Activated CD8-positive, alpha-beta memory T cell treated with anti-CD3 and anti-CD28 coated beads for 48 hours (primary cell): ENCODE measurements around the gene CYB561.

Experiments used
- DNase-seq, 3 experiments: peaks; one replicate each; pipeline ENCODE4 v3.0.0-alpha.2; 2020; ENCODE audit warnings: low read depth in 2 of 3, low spot score in 2 of 3

CYB561 gene

GRCh38 chr17:63452046-63452961 is 6.2 kb upstream of the CYB561 start:
- no peak for DNase-seq

- no peak for DNase-seq
Observed at GRCh38 chr17:63451150-63451549, 5.0 kb upstream of the CYB561 start.

- no peak for DNase-seq
Observed at GRCh38 chr17:63450551-63450950, 4.4 kb upstream of the CYB561 start.

- no peak for DNase-seq
Observed at GRCh38 chr17:63448655-63449054, 2.5 kb upstream of the CYB561 start.

- DNase-seq, result no peak
Observed at GRCh38 chr17:63447471-63448009, 1.4 kb upstream of the CYB561 start.

- peak in 2 of 3 experiments; percentile 25 to 37 for DNase-seq
Observed at GRCh38 chr17:63446753-63447470, 806 bp upstream of the CYB561 start.

- peak in 2 of 3 experiments; percentile 18 to 29 for DNase-seq
Observed at GRCh38 chr17:63445571-63445953, 544 bp downstream of the CYB561 start.

GRCh38 chr17:63445065-63445464 is 1.0 kb downstream of the CYB561 start:
- no peak for DNase-seq

- no peak for DNase-seq
Observed at GRCh38 chr17:63444457-63444856, 1.6 kb downstream of the CYB561 start.

GRCh38 chr17:63443053-63443452 is 3.1 kb downstream of the CYB561 start:
- no peak for DNase-seq

GRCh38 chr17:63442549-63443035 is 3.5 kb downstream of the CYB561 start:
- no peak for DNase-seq

- DNase-seq, result no peak
Observed at GRCh38 chr17:63442074-63442473, 4.0 kb downstream of the CYB561 start.

GRCh38 chr17:63441654-63442053 is 4.5 kb downstream of the CYB561 start:
- DNase-seq, result no peak

GRCh38 chr17:63440770-63441335 is 5.3 kb downstream of the CYB561 start:
- DNase-seq, result no peak

GRCh38 chr17:63440127-63440769 is 5.9 kb downstream of the CYB561 start:
- no peak for DNase-seq

- no peak for DNase-seq
Observed at GRCh38 chr17:63439687-63440086, 6.4 kb downstream of the CYB561 start.

- no peak for DNase-seq
Observed at GRCh38 chr17:63438092-63439051, 7.7 kb downstream of the CYB561 start.

GRCh38 chr17:63437287-63438091 is 8.6 kb downstream of the CYB561 start:
- no peak for DNase-seq

- DNase-seq, result no peak
Observed at GRCh38 chr17:63436523-63437110, 9.5 kb downstream of the CYB561 start.
